Limb (tissue), 2 donors: ENCODE measurements around the gene RAD18.

Experiments used
- DNase-seq, 2 donors: peaks; one replicate each; pipeline ENCODE4 v3.0.0-alpha.2; 2016; ENCODE audit errors: extremely low spot score in 2 of 2

RAD18 gene

DNA sequence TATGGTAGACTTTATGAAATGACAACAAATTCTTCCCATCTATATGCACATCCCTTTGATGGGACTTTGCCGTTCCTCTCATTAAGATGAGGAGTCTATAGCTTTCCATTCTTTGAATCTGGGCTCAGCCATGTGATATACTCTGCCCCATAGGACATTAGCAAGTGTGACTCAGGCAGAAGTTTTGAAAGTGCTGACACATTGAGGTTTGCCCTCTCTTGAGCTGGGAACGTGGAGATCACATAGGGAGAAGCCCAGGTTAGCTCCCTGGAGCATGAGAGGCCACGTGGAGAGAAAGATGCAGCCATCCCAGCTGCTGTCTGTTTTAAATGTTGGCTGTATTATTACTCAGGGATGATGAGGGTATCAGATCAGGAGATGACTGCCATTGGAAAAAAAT lies 126.1 kb downstream of the RAD18 start:
- no peak for DNase-seq

DNA sequence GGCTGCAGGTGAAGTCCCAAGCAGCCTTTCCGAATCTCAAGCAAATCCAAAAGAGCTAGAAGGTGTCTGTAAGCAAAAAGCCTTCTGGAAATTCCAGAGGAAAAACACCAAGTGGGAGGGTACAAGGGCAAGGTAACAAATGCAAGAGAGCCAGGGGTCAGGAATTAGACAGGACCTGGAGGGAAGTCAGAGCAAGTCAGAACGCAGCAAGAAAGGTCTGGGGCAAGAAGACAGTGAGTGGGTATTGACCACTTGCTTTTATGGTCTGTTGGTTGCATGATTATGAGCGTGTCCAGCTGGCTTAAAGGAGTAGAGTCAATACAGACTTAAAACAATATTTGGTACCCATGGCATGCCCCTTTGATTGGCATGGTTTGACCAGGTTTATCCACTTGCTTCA lies 127.2 kb downstream of the RAD18 start:
- DNase-seq = no peak

DNA sequence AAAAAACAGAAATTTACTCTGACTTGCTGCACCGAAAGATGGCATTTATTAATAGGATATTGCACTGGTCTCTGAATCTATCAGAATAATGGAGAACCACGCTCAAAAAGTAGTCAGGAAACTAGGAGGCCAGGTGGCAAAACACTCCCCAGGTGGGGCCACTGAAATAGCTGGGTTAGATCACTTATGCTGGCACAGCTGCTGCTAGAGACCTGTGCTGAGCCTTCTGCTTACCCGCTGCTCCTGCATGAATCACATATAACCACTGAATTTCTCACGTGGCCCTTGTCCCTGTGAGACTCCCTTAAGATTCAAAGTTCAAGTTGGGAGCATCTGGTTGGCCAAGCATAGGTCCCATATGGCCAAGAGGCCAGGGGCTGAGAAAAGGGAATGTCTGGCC lies 127.9 kb downstream of the RAD18 start:
- no peak for DNase-seq

DNA sequence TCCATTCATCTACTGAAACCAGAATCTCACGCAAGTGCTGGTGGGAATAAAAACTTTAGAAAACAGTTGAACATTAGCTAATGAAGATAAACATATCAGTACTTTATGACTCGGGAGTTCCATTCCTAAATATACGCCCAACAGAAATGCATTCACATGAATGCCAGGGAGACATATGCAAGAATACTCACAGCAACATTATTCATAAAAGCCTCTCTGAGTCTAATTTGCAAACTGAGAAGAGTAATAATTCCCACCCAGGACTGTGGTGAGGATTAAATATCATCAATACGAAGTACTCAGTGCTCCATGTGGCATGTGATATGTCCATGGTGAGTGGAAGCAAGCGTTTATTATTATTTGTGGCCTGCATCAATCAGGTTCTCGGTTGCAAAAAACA lies 128.3 kb downstream of the RAD18 start:
- DNase-seq = no peak

DNA sequence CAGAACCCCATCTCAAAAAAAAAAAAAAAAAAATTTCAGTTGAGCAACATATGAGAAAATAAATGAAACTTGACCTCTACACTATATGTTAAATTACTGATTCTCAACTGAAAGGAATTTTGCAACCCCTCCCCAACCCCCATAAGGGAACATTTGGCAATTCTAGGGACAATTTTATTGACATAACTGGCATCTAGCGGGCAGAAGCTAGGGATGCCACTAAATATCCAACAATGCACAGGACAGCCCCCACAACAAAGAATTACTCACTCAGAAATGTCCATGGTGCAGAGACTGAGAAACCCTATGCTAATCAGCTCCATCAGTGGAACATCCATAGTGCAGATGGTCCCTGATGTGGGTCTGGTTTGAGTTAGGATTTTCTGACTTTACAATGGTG lies 135.6 kb downstream of the RAD18 start:
- no peak for DNase-seq
